ENCODE results near the gene IGSF8. TPM values are rescaled to one million over a fixed set of nuclear protein-coding genes. Genes with fewer than 3 reads are reported as not detected.
"Not testable (repeated sequence)": the region's sequence is repeated elsewhere in the genome, so short reads cannot be mapped to it uniquely, and the experiment has no call there.

The IGSF8 gene
- total and polyA plus RNA-seq, 2 of the 8 experiments (the other 6 are each of a cell fraction or from before 2014, with no cell fraction given), result 69.6 to 132 TPM

GRCh38 chr1:160111462-160111861 lies 13.0 kb upstream of the IGSF8 start:
- not testable (repeated sequence) for H3K27me3 ChIP-seq (replicated peaks in 1 of 4; ENCODE audit: control insufficient read depth in 3 of 4, extremely low read depth in 1 of 4, insufficient read depth in 3 of 4, low read length in 3 of 4); H4K20me1 ChIP-seq (replicated peaks in 1 of 2; ENCODE audit: control insufficient read depth in 1 of 2, insufficient read depth in 2 of 2, low read length in 2 of 2); H3K18ac ChIP-seq (ENCODE audit: extremely low read depth, low read length); H3K27ac ChIP-seq (ENCODE audit: low read depth, low read length); H3K56ac ChIP-seq (replicated peaks; ENCODE audit: insufficient read length, low read depth, low read length); H3K9me3 ChIP-seq (ENCODE audit: insufficient read depth in 2 of 2, low read depth in 1 of 2, low read length in 1 of 2); H3K9ac ChIP-seq (replicated peaks in 1 of 4; ENCODE audit: extremely low read depth in 1 of 4, low read depth in 3 of 4, low read length in 3 of 4); H3K4ac ChIP-seq (replicated peaks; ENCODE audit: insufficient read length, low read depth, low read length); H3K79me2 ChIP-seq (ENCODE audit: control insufficient read depth in 1 of 2, insufficient read depth in 2 of 2, low read length in 2 of 2); H3K79me1 ChIP-seq (ENCODE audit: low read depth, low read length); H2AK5ac ChIP-seq (ENCODE audit: low read depth, low read length); H2AFZ ChIP-seq (ENCODE audit: low read length); H3K4me3 ChIP-seq (ENCODE audit: extremely low read depth in 1 of 4, insufficient read depth in 2 of 4, low read depth in 3 of 4, low read length in 4 of 4); H2BK20ac ChIP-seq (ENCODE audit: low read length); H2BK12ac ChIP-seq (ENCODE audit: low read depth, low read length); H4K8ac ChIP-seq (ENCODE audit: extremely low read depth, insufficient read depth, low read length); H3K23ac ChIP-seq (ENCODE audit: insufficient read length); H2BK15ac ChIP-seq (ENCODE audit: low read length); H4K5ac ChIP-seq (ENCODE audit: insufficient read length, low read depth, low read length); H4K91ac ChIP-seq (replicated peaks; ENCODE audit: insufficient read length, low read length); FAIRE-seq; H3K14ac ChIP-seq (ENCODE audit: insufficient read length); H3K36me3 ChIP-seq (ENCODE audit: control insufficient read depth in 2 of 4, insufficient read depth in 4 of 4, low read length in 3 of 4); H3K23me2 ChIP-seq (ENCODE audit: low read depth, low read length); H2BK120ac ChIP-seq (replicated peaks; ENCODE audit: low read depth, low read length); DNase-seq (ENCODE audit: low read depth in 1 of 2, low spot score in 2 of 2); H2BK5ac ChIP-seq (ENCODE audit: low read depth, low read length); H3K4me2 ChIP-seq (ENCODE audit: insufficient read depth in 1 of 2, low read depth in 2 of 2, low read length in 2 of 2)
- peaks cover 8 to 48% (median 31%) of the 10 kb centered on the region in 4 experiments for H3K4me1 ChIP-seq (replicated peaks in 1 of 4; ENCODE audit: control insufficient read depth in 3 of 4, insufficient read depth in 4 of 4, low read length in 3 of 4)
- ChIA-PET POLR2A (ENCODE audit: partially characterized antibody) (interaction anchor here (1.0 to 1.2 kb wide), 2 partner anchors 20 to 141 kb away, joined by 3 read pairs; no protein-coding TSS in a partner anchor), CTCF (ENCODE audit: partially characterized antibody) (interaction anchor here (0.8 to 18.1 kb wide), 8 partner anchors 8 to 140 kb away, joined by 3 to 256 read pairs (median 26); partner anchors contain the start of genes CASQ1 and IGSF8)
- WGBS, 2 experiments (ENCODE audit: extremely low coverage in 1 of 2, insufficient coverage in 1 of 2, insufficient read length in 1 of 2, insufficient replicate concordance in 2 of 2, low coverage in 1 of 2, low lambda C conversion rate in 2 of 2, missing lambda C conversion rate in 1 of 2), result 94% methylated on average over 10 of the region's 10 CpGs; no CpG with 5 or more reads in 1 of the 2 experiments

All from H1 (cell line).